Measurements from ENCODE around the gene EOMES. TPM values are rescaled to one million over a fixed set of nuclear protein-coding genes. Genes with fewer than 3 reads are reported as not detected.

EOMES gene
- total and polyA plus RNA-seq, 2 donors (not counting 1 experiment from before 2014, with no cell fraction given): under 0.01 to 0.01 TPM

DNA sequence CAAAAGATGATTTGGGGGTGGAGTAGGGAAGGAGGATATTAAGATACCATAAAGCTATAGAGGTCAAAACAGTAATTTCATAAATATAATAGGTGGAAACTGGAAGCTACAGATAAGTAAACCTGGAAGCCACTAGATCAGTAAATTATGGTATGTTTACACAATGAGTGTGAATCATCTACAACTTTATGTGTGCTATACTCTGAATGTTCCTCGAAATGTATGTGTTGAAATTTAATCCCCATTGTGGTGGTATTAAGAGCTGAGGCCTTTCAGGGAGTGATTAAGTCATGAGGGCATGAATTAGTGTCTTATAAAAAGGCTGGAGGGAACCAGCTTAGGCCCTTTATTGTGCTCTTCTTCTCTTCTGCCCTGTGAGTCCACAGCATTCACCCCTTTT, 25.2 kb downstream of the EOMES start:
- no peaks in the 10 kb centered on the region for H3K4me1 ChIP-seq (ENCODE audit: control insufficient read depth, extremely low read depth, insufficient read depth, low read length)
- no peak overlapping the region for H3K27ac ChIP-seq (ENCODE audit: insufficient read depth, low read length)
- no peaks in the 10 kb centered on the region for H3K27me3 ChIP-seq (ENCODE audit: control insufficient read depth, insufficient read depth, low read length)
- no peaks in the 10 kb centered on the region for H4K20me1 ChIP-seq (ENCODE audit: control insufficient read depth, extremely low read depth, insufficient read depth, low read length)
- no peak overlapping the region for H3K4me2 ChIP-seq (ENCODE audit: extremely low read depth, insufficient read depth, low read length)
- no peak overlapping the region for H3K4me3 ChIP-seq (replicated peaks in 1 of 4; ENCODE audit: control extremely low read depth in 1 of 4, insufficient read depth in 1 of 4, low read depth in 3 of 4, low read length in 4 of 4)
- no peak overlapping the region for H3K9ac ChIP-seq (ENCODE audit: insufficient read depth, low read length)
- no peak for TF ChIP-seq CTCF (conservative IDR thresholded peaks at IDR 0.05 in 1 of 2, IDR thresholded peaks at IDR 0.05 in 1 of 2; ENCODE audit: low read depth in 1 of 2, low read length in 2 of 2)
- TF ChIP-seq EZH2 (IDR thresholded peaks at IDR 0.05; ENCODE audit: low read length, missing control alignments): no peak
- no peaks in the 10 kb centered on the region for H3K79me2 ChIP-seq (ENCODE audit: control insufficient read depth, insufficient read depth, low read length)
- no peaks in the 10 kb centered on the region for H3K9me3 ChIP-seq (ENCODE audit: control insufficient read depth, insufficient read depth, low read depth, low read length)
- no peaks in the 10 kb centered on the region for H3K36me3 ChIP-seq (ENCODE audit: control insufficient read depth, insufficient read depth, low read length)
- DNase-seq (ENCODE audit: low read depth in 2 of 2): no peak
- no peak overlapping the region for H2AFZ ChIP-seq (ENCODE audit: low read length)

DNA sequence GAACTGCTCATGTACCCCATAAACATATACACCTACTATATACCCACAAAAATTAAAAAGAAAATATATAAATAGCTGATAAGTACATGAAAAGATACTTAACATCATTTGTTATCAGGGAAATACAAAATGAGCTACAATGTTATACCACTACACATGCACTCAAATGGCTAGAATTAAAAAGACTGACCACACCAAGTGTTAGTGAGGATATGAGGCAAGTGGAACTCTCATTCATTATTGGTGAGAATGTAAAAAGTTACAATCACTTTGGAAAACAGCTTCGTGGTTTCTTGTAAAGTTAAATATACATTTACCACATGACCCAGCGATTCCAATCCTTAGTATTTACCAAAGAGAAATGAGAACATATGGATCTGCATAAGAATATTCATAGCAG, 26.5 kb downstream of the EOMES start:
- Histone ChIP-seq H3K36me3 (ENCODE audit: control insufficient read depth, insufficient read depth, low read length) (no peaks in the 10 kb centered on the region), H3K9ac (ENCODE audit: insufficient read depth, low read length) (no peak overlapping the region), H3K27me3 (ENCODE audit: control insufficient read depth, insufficient read depth, low read length) (no peaks in the 10 kb centered on the region), H3K4me2 (ENCODE audit: extremely low read depth, insufficient read depth, low read length) (no peak overlapping the region), H4K20me1 (ENCODE audit: control insufficient read depth, extremely low read depth, insufficient read depth, low read length) (no peaks in the 10 kb centered on the region), H3K4me1 (ENCODE audit: control insufficient read depth, extremely low read depth, insufficient read depth, low read length) (no peaks in the 10 kb centered on the region), H3K9me3 (ENCODE audit: control insufficient read depth, insufficient read depth, low read depth, low read length) (no peaks in the 10 kb centered on the region), H3K4me3 (replicated peaks in 1 of 4; ENCODE audit: control extremely low read depth in 1 of 4, insufficient read depth in 1 of 4, low read depth in 3 of 4, low read length in 4 of 4) (no peak overlapping the region), H3K79me2 (ENCODE audit: control insufficient read depth, insufficient read depth, low read length) (no peaks in the 10 kb centered on the region), H2AFZ (ENCODE audit: low read length) (no peak overlapping the region), H3K27ac (ENCODE audit: insufficient read depth, low read length) (no peak overlapping the region)
- TF ChIP-seq CTCF (conservative IDR thresholded peaks at IDR 0.05 in 1 of 2, IDR thresholded peaks at IDR 0.05 in 1 of 2; ENCODE audit: low read depth in 1 of 2, low read length in 2 of 2) (no peak), EZH2 (IDR thresholded peaks at IDR 0.05; ENCODE audit: low read length, missing control alignments) (no peak)
- no peak for DNase-seq (ENCODE audit: low read depth in 2 of 2)

DNA sequence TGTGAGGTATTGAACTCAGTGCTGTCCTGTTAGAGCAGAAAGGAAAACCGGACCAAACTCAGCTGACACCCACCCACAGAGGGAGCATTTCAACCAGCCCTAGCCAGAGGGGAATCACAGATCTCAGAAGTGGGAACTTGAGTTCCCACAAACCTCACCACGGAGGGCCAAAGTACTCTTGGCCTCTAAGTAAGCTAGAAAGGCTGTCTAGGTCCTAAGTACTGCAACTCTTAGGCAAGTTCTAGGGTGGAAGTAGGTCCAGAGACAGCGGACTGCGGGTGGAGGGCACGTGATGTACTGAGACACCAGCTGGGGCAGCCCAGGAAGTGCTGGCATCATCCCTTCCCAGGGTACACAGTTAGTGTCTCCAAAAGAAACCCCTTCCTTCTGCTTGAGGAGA, 34.1 kb downstream of the EOMES start:
- Histone ChIP-seq H3K36me3 (ENCODE audit: control insufficient read depth, insufficient read depth, low read length) (no peaks in the 10 kb centered on the region), H3K4me1 (ENCODE audit: control insufficient read depth, extremely low read depth, insufficient read depth, low read length) (no peaks in the 10 kb centered on the region), H3K27me3 (ENCODE audit: control insufficient read depth, insufficient read depth, low read length) (no peaks in the 10 kb centered on the region), H4K20me1 (ENCODE audit: control insufficient read depth, extremely low read depth, insufficient read depth, low read length) (no peaks in the 10 kb centered on the region), H3K9ac (ENCODE audit: insufficient read depth, low read length) (no peak overlapping the region), H3K27ac (ENCODE audit: insufficient read depth, low read length) (no peak overlapping the region), H3K9me3 (ENCODE audit: control insufficient read depth, insufficient read depth, low read depth, low read length) (no peaks in the 10 kb centered on the region), H2AFZ (ENCODE audit: low read length) (no peak overlapping the region), H3K79me2 (ENCODE audit: control insufficient read depth, insufficient read depth, low read length) (no peaks in the 10 kb centered on the region), H3K4me2 (ENCODE audit: extremely low read depth, insufficient read depth, low read length) (no peak overlapping the region), H3K4me3 (replicated peaks in 1 of 4; ENCODE audit: control extremely low read depth in 1 of 4, insufficient read depth in 1 of 4, low read depth in 3 of 4, low read length in 4 of 4) (no peak overlapping the region)
- no peak for TF ChIP-seq CTCF (conservative IDR thresholded peaks at IDR 0.05 in 1 of 2, IDR thresholded peaks at IDR 0.05 in 1 of 2; ENCODE audit: low read depth in 1 of 2, low read length in 2 of 2)
- TF ChIP-seq EZH2 (IDR thresholded peaks at IDR 0.05; ENCODE audit: low read length, missing control alignments): no peak
- DNase-seq (ENCODE audit: low read depth in 2 of 2): no peak

Data from fibroblast of lung (primary cell).